ENCODE measurements around the gene SUMF2. TPM values are rescaled to one million over a fixed set of nuclear protein-coding genes. Genes with fewer than 3 reads are reported as not detected.
"Not testable (repeated sequence)": the region's sequence is repeated elsewhere in the genome, so short reads cannot be mapped to it uniquely, and the experiment has no call there.

SUMF2 gene
- total RNA-seq, result 100 to 1,000 TPM; 106 to 107 TPM

GRCh38 chr7:56063882-56064625 lies at the start of gene SUMF2:
SUMF2 (plus strand) TSS chr7:56064286; CDS start chr7:56064312, 26 bp downstream.
- H3K9me3 Mint-ChIP-seq, result no peaks in the 10 kb centered on the region
- H3K27ac Mint-ChIP-seq, result peak within 1 kb of the TSS; percentile 86 to 94
- peaks cover 23 to 42% of the 10 kb centered on the region in 2 donors for H3K36me3 Mint-ChIP-seq
- DNase-seq (ENCODE audit: low spot score in 2 of 2) (peak; percentile 90 to 92), ATAC-seq (peak; percentile 92 to 93)

GRCh38 chr7:56017015-56017414 lies 47.1 kb upstream of the SUMF2 start:
- not testable (repeated sequence) for ATAC-seq; H3K9me3 Mint-ChIP-seq; H3K36me3 Mint-ChIP-seq; DNase-seq (ENCODE audit: low spot score in 2 of 2); H3K27ac Mint-ChIP-seq

- DNase-seq (ENCODE audit: low spot score in 2 of 2), result no peak
- H3K36me3 Mint-ChIP-seq, result no peaks in the 10 kb centered on the region
- ATAC-seq, result no peak
- H3K27ac Mint-ChIP-seq, result no peak overlapping the region
- no peaks in the 10 kb centered on the region for H3K9me3 Mint-ChIP-seq
These were observed 44.6 kb upstream of the SUMF2 start for GRCh38 chr7:56019501-56019900.

- H3K27ac Mint-ChIP-seq, result no peak overlapping the region
- H3K36me3 Mint-ChIP-seq, result no peaks in the 10 kb centered on the region
- H3K9me3 Mint-ChIP-seq, result no peaks in the 10 kb centered on the region
- no peak for ATAC-seq
- no peak for DNase-seq (ENCODE audit: low spot score in 2 of 2)
These were observed 40.6 kb upstream of the SUMF2 start for GRCh38 chr7:56023500-56023899.

GRCh38 chr7:56026538-56026937 lies 37.5 kb upstream of the SUMF2 start:
- Mint-ChIP-seq H3K27ac (peak overlapping the region in 1 of 2 donors; percentile 45), H3K9me3 (no peaks in the 10 kb centered on the region), H3K36me3 (peaks cover 3 to 13% of the 10 kb centered on the region in 2 donors)
- ATAC-seq (no peak), DNase-seq (ENCODE audit: low spot score in 2 of 2) (no peak)

GRCh38 chr7:56028942-56029630 lies 35.0 kb upstream of the SUMF2 start:
- Mint-ChIP-seq H3K27ac (no peak overlapping the region), H3K36me3 (peaks cover 9 to 18% of the 10 kb centered on the region in 2 donors), H3K9me3 (no peaks in the 10 kb centered on the region)
- ATAC-seq, result peak in 1 of 2 donors; percentile 22
- DNase-seq (ENCODE audit: low spot score in 2 of 2), result no peak

- Mint-ChIP-seq H3K27ac (no peak overlapping the region), H3K36me3 (peaks cover 9 to 18% of the 10 kb centered on the region in 2 donors), H3K9me3 (no peaks in the 10 kb centered on the region)
- ATAC-seq (no peak), DNase-seq (ENCODE audit: low spot score in 2 of 2) (no peak)
These were observed 33.7 kb upstream of the SUMF2 start for GRCh38 chr7:56030340-56030739.

- not testable (repeated sequence) for ATAC-seq, H3K9me3 Mint-ChIP-seq, H3K27ac Mint-ChIP-seq
These were observed 32.5 kb upstream of the SUMF2 start for GRCh38 chr7:56031556-56031955.

GRCh38 chr7:56032578-56032977 lies 31.5 kb upstream of the SUMF2 start:
- not testable (repeated sequence) for H3K9me3 Mint-ChIP-seq; H3K27ac Mint-ChIP-seq; DNase-seq (ENCODE audit: low spot score in 2 of 2); ATAC-seq
- peaks cover 9 to 18% of the 10 kb centered on the region in 2 donors for H3K36me3 Mint-ChIP-seq

More at GRCh38 chr7:56031556-56031955, 32.5 kb upstream of the SUMF2 start:
- DNase-seq (ENCODE audit: low spot score in 2 of 2), result not testable (repeated sequence)
- peaks cover 9 to 18% of the 10 kb centered on the region in 2 donors for H3K36me3 Mint-ChIP-seq

GRCh38 chr7:56033671-56034432 lies 30.2 kb upstream of the SUMF2 start:
- Mint-ChIP-seq H3K9me3 (no peaks in the 10 kb centered on the region), H3K36me3 (peaks cover 9 to 15% of the 10 kb centered on the region in 2 donors), H3K27ac (peak overlapping the region; percentile 16 to 69)
- peak; percentile 60 to 71 for DNase-seq (ENCODE audit: low spot score in 2 of 2)
- ATAC-seq, result peak; percentile 94 to 98

GRCh38 chr7:56040730-56041129 lies 23.4 kb upstream of the SUMF2 start:
- ATAC-seq (no peak), DNase-seq (ENCODE audit: low spot score in 2 of 2) (no peak)
- Mint-ChIP-seq H3K9me3 (no peaks in the 10 kb centered on the region), H3K36me3 (no peaks in the 10 kb centered on the region), H3K27ac (peak overlapping the region in 1 of 2 donors; percentile 66)

- not testable (repeated sequence) for H3K9me3 Mint-ChIP-seq; H3K36me3 Mint-ChIP-seq; ATAC-seq; DNase-seq (ENCODE audit: low spot score in 2 of 2); H3K27ac Mint-ChIP-seq
These were observed 18.3 kb upstream of the SUMF2 start for GRCh38 chr7:56045758-56046157.

- H3K27ac Mint-ChIP-seq, result no peak overlapping the region
- H3K9me3 Mint-ChIP-seq, result no peaks in the 10 kb centered on the region
- no peak for DNase-seq (ENCODE audit: low spot score in 2 of 2)
- peaks cover 0 to 13% of the 10 kb centered on the region in 2 donors for H3K36me3 Mint-ChIP-seq
- no peak for ATAC-seq
These were observed 17.2 kb upstream of the SUMF2 start for GRCh38 chr7:56046721-56047445.

GRCh38 chr7:56047446-56048116 lies 16.5 kb upstream of the SUMF2 start:
- not testable (repeated sequence) for H3K9me3 Mint-ChIP-seq; ATAC-seq; H3K27ac Mint-ChIP-seq; DNase-seq (ENCODE audit: low spot score in 2 of 2)
- peaks cover 0 to 13% of the 10 kb centered on the region in 2 donors for H3K36me3 Mint-ChIP-seq

- DNase-seq (ENCODE audit: low spot score in 2 of 2), result no peak
- ATAC-seq, result no peak
- no peak overlapping the region for H3K27ac Mint-ChIP-seq
- H3K9me3 Mint-ChIP-seq, result no peaks in the 10 kb centered on the region
- H3K36me3 Mint-ChIP-seq, result peaks cover 5 to 13% of the 10 kb centered on the region in 2 donors
These were observed 15.8 kb upstream of the SUMF2 start for GRCh38 chr7:56048245-56048644.

GRCh38 chr7:56048763-56049162 lies 15.3 kb upstream of the SUMF2 start:
- H3K27ac Mint-ChIP-seq; ATAC-seq; H3K9me3 Mint-ChIP-seq; DNase-seq (ENCODE audit: low spot score in 2 of 2): not testable (repeated sequence)
- peaks cover 10 to 15% of the 10 kb centered on the region in 2 donors for H3K36me3 Mint-ChIP-seq

All from activated naive CD4-positive, alpha-beta T cell treated with anti-CD3 and anti-CD28 coated beads, Interleukin-2, amount 50 U/mL, for 72 hours (primary cell).